Gastroesophageal sphincter (tissue), 4 donors: ENCODE results near the gene SERPINA9. TPM values are rescaled to one million over a fixed set of nuclear protein-coding genes. Genes with fewer than 3 reads are reported as not detected.

Source experiments
- ATAC-seq: fragments of 150-250 bp; one replicate; pipeline ENCODE4 v1.9.1; 2016; ENCODE audit warnings: mild to moderate bottlenecking, moderate library complexity
- H3K27ac ChIP-seq, 4 donors: fragments of 200-600 bp; sonication (generic) in 3 of 4; 1 replicate in 3 of 4; 2 replicates in 1 of 4; pipeline ENCODE4 v1.5.1; 2016 to 2019
- H3K27me3 ChIP-seq: fragments of 200-600 bp; sonication (generic); one replicate; pipeline ENCODE4 v1.5.1; 2019
- H3K36me3 ChIP-seq, 2 donors: fragments of 200-600 bp; sonication (generic); one replicate each; pipeline ENCODE4 v1.5.1; 2019; ENCODE audit warnings: control low read depth in 1 of 2
- H3K4me1 ChIP-seq, 3 donors: fragments of 200-600 bp; sonication (generic); 1 replicate in 2 of 3; 2 replicates in 1 of 3; pipeline ENCODE4 v1.5.1; 2016 to 2019; ENCODE audit warnings: control low read depth in 2 of 3
- H3K4me3 ChIP-seq, 2 donors: fragments of 200-600 bp; sonication (generic); one replicate each; pipeline ENCODE4 v1.5.1; 2019; ENCODE audit warnings: mild to moderate bottlenecking in 1 of 2, moderate library complexity in 1 of 2
- H3K9me3 ChIP-seq, 3 donors: fragments of 200-600 bp; sonication (generic); one replicate each; pipeline ENCODE4 v1.5.1; 2017 to 2019; ENCODE audit warnings: control low read depth in 2 of 3
- EP300 ChIP-seq: sonication (generic); formaldehyde crosslinking; IDR thresholded peaks from one replicate; pipeline ENCODE4 v1.6.1; 2017; ENCODE audit warnings: antibody characterized with exemption, mild to moderate bottlenecking
- POLR2A ChIP-seq, 2 donors: fragments of 450-650 bp; IDR thresholded peaks; one replicate each; pipeline ENCODE4 v1.6.1; 2017; ENCODE audit warnings: antibody characterized with exemption in 2 of 2, mild to moderate bottlenecking in 2 of 2, moderate library complexity in 1 of 2
- POLR2AphosphoS5 ChIP-seq: sonication (generic); formaldehyde crosslinking; IDR thresholded peaks from one replicate; pipeline ENCODE4 v1.6.1; 2017; ENCODE audit warnings: antibody characterized with exemption
- WGBS, 2 donors: methylation state at CpG; one replicate each; pipeline ENCODE4 v1.1.5; 2018; ENCODE audit warnings: low coverage in 1 of 2; 5-methylcytosine and 5-hydroxymethylcytosine counted together
- total RNA-seq, 4 donors: library from RNA; depleted of rRNA; stranded (reverse); fragments of >200 nt; gene quantifications; one replicate each; pipeline ENCODE4 v1.1.0, GENCODE V29; 2016
- TF ChIP-seq, protein P1 (sequence below), 4 experiments: fragments of 200-600 bp in 2 of 4; fragments of 450-650 bp in 2 of 4; sonication (generic) in 1 of 4; IDR thresholded peaks; one replicate each; pipeline ENCODE4 v1.5.1; 2017 to 2019; ENCODE audit warnings: antibody characterized with exemption in 4 of 4, mild to moderate bottlenecking in 2 of 4, moderate library complexity in 2 of 4

SERPINA9 gene
- total RNA-seq, 4 donors from 2014 or later, result not detected

DNA sequence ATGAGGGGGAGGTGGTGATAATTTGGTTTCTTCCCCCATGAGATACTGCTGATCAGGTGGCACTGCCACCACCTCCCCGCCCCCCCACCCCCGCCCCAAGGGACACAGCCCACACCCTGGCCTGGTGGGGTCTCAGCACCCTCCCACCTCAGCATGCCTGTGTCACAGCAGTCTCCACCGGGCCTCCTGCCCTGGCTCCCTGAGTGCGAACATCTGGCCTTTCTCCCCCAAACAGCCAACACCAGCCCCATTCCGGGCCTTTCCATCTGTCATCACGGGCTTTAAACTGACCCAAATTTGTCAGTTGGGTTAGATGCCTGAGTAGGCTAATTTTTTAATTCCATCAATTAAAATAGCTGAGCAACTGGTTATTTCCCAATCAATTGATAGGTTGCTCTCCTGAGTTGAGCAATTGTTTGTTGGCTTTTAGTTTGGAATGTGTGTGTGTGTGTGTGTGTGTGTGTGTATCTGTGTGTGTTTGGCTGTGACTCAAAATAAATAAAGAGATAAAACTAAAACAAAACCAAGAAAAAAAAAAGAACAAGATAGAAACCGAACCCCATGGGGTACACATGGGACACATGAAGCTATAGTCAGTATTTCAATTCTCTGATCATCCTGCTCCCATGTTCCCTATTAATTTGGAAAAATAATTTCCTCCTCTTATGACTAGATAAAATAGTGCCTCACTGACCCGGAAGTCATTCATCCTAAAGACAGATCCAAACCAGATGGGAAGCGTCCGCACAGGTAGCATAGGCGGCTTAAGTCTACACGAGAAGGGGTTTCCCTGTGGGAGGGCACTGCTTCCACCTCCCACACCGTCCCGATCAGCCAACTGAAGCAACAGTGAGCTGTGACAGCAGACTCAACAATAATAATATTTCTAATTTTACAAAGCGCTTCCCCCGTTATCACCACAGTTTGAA is 25.9 kb upstream of the SERPINA9 start:
- Histone ChIP-seq H3K4me1 (no peaks in the 10 kb centered on the region), H3K27ac (no peak overlapping the region), H3K4me3 (no peak overlapping the region), H3K36me3 (no peaks in the 10 kb centered on the region), H3K27me3 (peaks cover 35% of the 10 kb centered on the region), H3K9me3 (no peaks in the 10 kb centered on the region)
- no peak for TF ChIP-seq POLR2A (IDR thresholded peaks at IDR 0.05)
- no peak for TF ChIP-seq EP300
- TF ChIP-seq, protein P1, sequence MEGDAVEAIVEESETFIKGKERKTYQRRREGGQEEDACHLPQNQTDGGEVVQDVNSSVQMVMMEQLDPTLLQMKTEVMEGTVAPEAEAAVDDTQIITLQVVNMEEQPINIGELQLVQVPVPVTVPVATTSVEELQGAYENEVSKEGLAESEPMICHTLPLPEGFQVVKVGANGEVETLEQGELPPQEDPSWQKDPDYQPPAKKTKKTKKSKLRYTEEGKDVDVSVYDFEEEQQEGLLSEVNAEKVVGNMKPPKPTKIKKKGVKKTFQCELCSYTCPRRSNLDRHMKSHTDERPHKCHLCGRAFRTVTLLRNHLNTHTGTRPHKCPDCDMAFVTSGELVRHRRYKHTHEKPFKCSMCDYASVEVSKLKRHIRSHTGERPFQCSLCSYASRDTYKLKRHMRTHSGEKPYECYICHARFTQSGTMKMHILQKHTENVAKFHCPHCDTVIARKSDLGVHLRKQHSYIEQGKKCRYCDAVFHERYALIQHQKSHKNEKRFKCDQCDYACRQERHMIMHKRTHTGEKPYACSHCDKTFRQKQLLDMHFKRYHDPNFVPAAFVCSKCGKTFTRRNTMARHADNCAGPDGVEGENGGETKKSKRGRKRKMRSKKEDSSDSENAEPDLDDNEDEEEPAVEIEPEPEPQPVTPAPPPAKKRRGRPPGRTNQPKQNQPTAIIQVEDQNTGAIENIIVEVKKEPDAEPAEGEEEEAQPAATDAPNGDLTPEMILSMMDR (IDR thresholded peaks at IDR 0.05), result no peak
- 60 to 68% methylated on average over 8 to 11 of the region's 16 CpGs for WGBS, 2 donors
- peak; percentile 53 for ATAC-seq

DNA sequence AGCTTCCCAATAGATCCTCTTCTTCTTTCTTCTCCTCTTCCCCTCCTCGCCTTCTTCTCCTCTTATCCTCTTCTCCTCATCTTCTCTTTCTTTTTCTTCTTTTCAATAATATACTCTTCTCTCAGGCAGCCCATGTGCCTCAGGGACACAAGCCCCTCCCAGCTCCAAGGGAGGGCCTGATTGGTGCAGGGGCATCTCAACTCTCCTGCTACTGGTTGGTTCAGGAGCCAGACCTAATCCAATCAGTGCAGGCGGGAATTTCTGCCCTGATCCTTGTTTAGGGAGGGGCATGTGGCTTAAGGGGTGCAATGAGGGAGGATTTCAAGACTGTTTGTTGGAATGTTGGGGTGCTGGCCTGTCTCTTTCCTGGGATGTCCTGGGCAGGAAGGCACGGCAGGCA is 24.3 kb upstream of the SERPINA9 start:
- TF ChIP-seq, protein P1 (IDR thresholded peaks at IDR 0.05), result no peak
- TF ChIP-seq POLR2A (IDR thresholded peaks at IDR 0.05), result no peak
- no peak for TF ChIP-seq EP300
- no peak for TF ChIP-seq POLR2AphosphoS5
- no peaks in the 10 kb centered on the region for H3K4me1 ChIP-seq
- no peaks in the 10 kb centered on the region for H3K9me3 ChIP-seq
- 67 to 100% methylated on average over 1 of the region's 3 CpGs for WGBS, 2 donors
- H3K27me3 ChIP-seq, result peaks cover 27% of the 10 kb centered on the region
- no peak overlapping the region for H3K4me3 ChIP-seq
- ATAC-seq, result no peak
- no peak overlapping the region for H3K27ac ChIP-seq
- no peaks in the 10 kb centered on the region for H3K36me3 ChIP-seq

DNA sequence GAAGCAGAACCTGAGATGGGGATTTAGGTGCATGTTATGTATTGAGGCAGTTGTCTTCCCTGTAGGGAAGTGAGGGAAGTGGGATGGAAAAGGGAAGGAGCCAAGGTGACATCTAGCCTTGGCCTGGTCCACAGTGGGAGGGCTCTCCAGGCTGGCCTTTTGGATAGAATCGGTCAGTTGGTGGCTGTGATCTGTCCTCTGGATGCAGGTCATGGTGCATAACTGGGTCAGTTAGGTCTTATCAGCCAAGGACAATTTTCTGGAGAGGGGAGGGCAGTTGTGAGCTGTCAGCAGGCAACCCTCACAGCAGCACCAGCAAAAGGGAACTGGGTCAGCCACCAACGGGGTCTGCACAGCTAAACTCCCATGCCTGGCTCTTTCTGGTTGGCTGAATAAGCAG is 23.7 kb upstream of the SERPINA9 start:
- Histone ChIP-seq H3K4me3 (no peak overlapping the region), H3K27me3 (peaks cover 24% of the 10 kb centered on the region), H3K9me3 (no peaks in the 10 kb centered on the region), H3K4me1 (no peaks in the 10 kb centered on the region), H3K27ac (no peak overlapping the region), H3K36me3 (no peaks in the 10 kb centered on the region)
- ATAC-seq, result no peak
- 40% methylated on average over 1 of the region's 2 CpGs; no CpG with 5 or more reads in 1 of the 2 donors for WGBS, 2 donors
- TF ChIP-seq POLR2AphosphoS5 (no peak), POLR2A (IDR thresholded peaks at IDR 0.05) (no peak), EP300 (no peak)
- TF ChIP-seq, protein P1 (IDR thresholded peaks at IDR 0.05), result no peak

DNA sequence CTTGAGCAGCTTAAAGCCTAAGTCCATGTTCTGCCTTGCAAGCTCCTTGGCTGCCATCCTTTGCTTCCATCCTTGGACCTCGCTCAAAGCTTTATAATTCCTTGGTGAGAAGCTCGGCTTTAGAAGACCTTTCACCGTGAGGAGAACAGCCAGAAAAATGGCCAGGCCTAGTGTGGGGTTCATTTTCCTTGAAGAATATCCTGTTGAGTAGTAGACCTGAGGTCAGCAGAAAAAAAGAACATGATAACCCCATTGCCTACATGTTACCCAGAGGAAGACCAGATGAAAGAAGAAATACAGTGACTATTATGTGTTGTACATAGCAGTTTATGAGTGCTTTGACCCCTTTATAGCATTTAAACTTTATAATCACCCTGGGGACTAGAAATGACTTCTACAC is 22.2 kb upstream of the SERPINA9 start:
- WGBS, 2 donors, result 92% methylated on average over 3 of the region's 3 CpGs; no CpG with 5 or more reads in 1 of the 2 donors
- ATAC-seq, result no peak
- Histone ChIP-seq H3K36me3 (no peaks in the 10 kb centered on the region), H3K4me3 (no peak overlapping the region), H3K4me1 (no peaks in the 10 kb centered on the region), H3K27me3 (peaks cover 31% of the 10 kb centered on the region), H3K27ac (no peak overlapping the region), H3K9me3 (no peaks in the 10 kb centered on the region)
- TF ChIP-seq, protein P1 (IDR thresholded peaks at IDR 0.05), result no peak
- no peak for TF ChIP-seq POLR2AphosphoS5
- no peak for TF ChIP-seq POLR2A (IDR thresholded peaks at IDR 0.05)
- no peak for TF ChIP-seq EP300

DNA sequence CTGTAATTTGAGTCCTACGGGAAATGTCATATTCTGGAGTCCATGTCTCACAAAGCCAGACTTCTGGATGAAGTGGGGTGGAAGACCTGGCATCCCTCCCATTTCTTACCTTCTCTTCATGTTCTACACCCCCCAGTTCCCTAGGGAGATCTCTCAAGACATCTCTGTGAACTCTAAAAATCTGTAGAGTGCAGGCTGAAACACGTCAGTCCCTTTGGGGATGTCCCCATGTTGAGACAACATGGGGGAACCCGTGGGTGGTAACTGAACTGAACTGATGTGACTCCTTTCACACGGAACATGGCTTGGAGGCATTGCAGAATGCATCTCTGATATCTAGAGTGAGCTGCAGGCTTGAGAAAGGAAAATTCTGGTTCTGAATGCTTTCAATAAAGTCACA is 18.1 kb upstream of the SERPINA9 start:
- ATAC-seq, result no peak
- no peak overlapping the region for H3K27ac ChIP-seq
- no peak overlapping the region for H3K4me3 ChIP-seq
- H3K9me3 ChIP-seq, result no peaks in the 10 kb centered on the region
- H3K4me1 ChIP-seq, result no peaks in the 10 kb centered on the region
- H3K27me3 ChIP-seq, result peaks cover 14% of the 10 kb centered on the region
- WGBS, 2 donors, result 37% methylated on average over 2 to 4 of the region's 4 CpGs
- no peaks in the 10 kb centered on the region for H3K36me3 ChIP-seq
- TF ChIP-seq POLR2AphosphoS5, result no peak
- no peak for TF ChIP-seq EP300
- TF ChIP-seq POLR2A (IDR thresholded peaks at IDR 0.05), result no peak
- TF ChIP-seq, protein P1 (IDR thresholded peaks at IDR 0.05), result no peak
